ENCODE results near the gene C14orf119. TPM values are rescaled to one million over a fixed set of nuclear protein-coding genes. Genes with fewer than 3 reads are reported as not detected.
"Not testable (repeated sequence)": the region's sequence is repeated elsewhere in the genome, so short reads cannot be mapped to it uniquely, and the experiment has no call there.

The C14orf119 gene
- total RNA-seq, 6 experiments from 2014 or later, result 10.7 to 22.6 (median 14.1) TPM

- Histone ChIP-seq H3K27ac (no peak overlapping the region), H3K4me1 (peaks cover 0 to 7% (median 0%) of the 10 kb centered on the region in 4 donors), H3K27me3 (no peaks in the 10 kb centered on the region), H3K4me3 (no peak overlapping the region), H3K9me3 (no peaks in the 10 kb centered on the region), H3K36me3 (no peaks in the 10 kb centered on the region)
- DNase-seq, result no peak
- 68% methylated on average over 2 of the region's 6 CpGs for WGBS (ENCODE audit: insufficient coverage, low coverage, low lambda C conversion rate, missing lambda C conversion rate)
- intact Hi-C loops (cut with DNase I), result no loop called here
- TF ChIP-seq POLR2A (IDR thresholded peaks at IDR 0.05), result no peak
- no peak for TF ChIP-seq CTCF (IDR thresholded peaks at IDR 0.05)
- no peak for ATAC-seq
Measured at GRCh38 chr14:23104070-23104590, 8.8 kb downstream of the C14orf119 start.

- Histone ChIP-seq H3K36me3 (no peaks in the 10 kb centered on the region), H3K4me1 (peaks cover 0 to under 1% (median 0%) of the 10 kb centered on the region in 4 donors), H3K27ac (no peak within 1 kb of the TSS), H3K4me3 (no peak within 1 kb of the TSS), H3K27me3 (no peaks in the 10 kb centered on the region), H3K9me3 (no peaks in the 10 kb centered on the region)
- ATAC-seq, result no peak
- TF ChIP-seq POLR2A (IDR thresholded peaks at IDR 0.05) (no peak), CTCF (IDR thresholded peaks at IDR 0.05) (no peak)
- intact Hi-C loops (cut with DNase I), result no loop called here
- DNase-seq, result no peak
- 59% methylated on average over 9 of the region's 11 CpGs for WGBS (ENCODE audit: insufficient coverage, low coverage, low lambda C conversion rate, missing lambda C conversion rate)
Measured at GRCh38 chr14:23104591-23105347, 9.5 kb downstream of the C14orf119 start, which contains the start of gene CIROP. CIROP (minus strand) TSS chr14:23104989; CDS start chr14:23104920, 69 bp downstream.

- Histone ChIP-seq H3K9me3 (no peaks in the 10 kb centered on the region), H3K36me3 (no peaks in the 10 kb centered on the region), H3K4me1 (no peaks in the 10 kb centered on the region), H3K4me3 (no peak overlapping the region), H3K27ac (no peak overlapping the region), H3K27me3 (no peaks in the 10 kb centered on the region)
- WGBS (ENCODE audit: insufficient coverage, low coverage, low lambda C conversion rate, missing lambda C conversion rate), result 92% methylated on average over 2 of the region's 4 CpGs
- no peak for DNase-seq
- intact Hi-C loops (cut with DNase I), result no loop called here
- TF ChIP-seq CTCF (IDR thresholded peaks at IDR 0.05) (no peak), POLR2A (IDR thresholded peaks at IDR 0.05) (no peak)
- ATAC-seq, result no peak
Measured at GRCh38 chr14:23105348-23105824, 10.1 kb downstream of the C14orf119 start.

GRCh38 chr14:23106747-23107045 is 11.4 kb downstream of the C14orf119 start:
- ATAC-seq (no peak), DNase-seq (no peak)
- Histone ChIP-seq H3K4me3 (no peak overlapping the region), H3K27me3 (no peaks in the 10 kb centered on the region), H3K27ac (no peak overlapping the region), H3K4me1 (no peaks in the 10 kb centered on the region), H3K9me3 (no peaks in the 10 kb centered on the region), H3K36me3 (no peaks in the 10 kb centered on the region)
- TF ChIP-seq POLR2A (IDR thresholded peaks at IDR 0.05) (no peak), CTCF (IDR thresholded peaks at IDR 0.05) (no peak)
- intact Hi-C loops (cut with DNase I), result no loop called here

- DNase-seq; H3K27me3 ChIP-seq; H3K9me3 ChIP-seq; H3K27ac ChIP-seq; ATAC-seq; H3K36me3 ChIP-seq; H3K4me1 ChIP-seq; intact Hi-C loops (cut with DNase I); H3K4me3 ChIP-seq: not testable (repeated sequence)
- WGBS (ENCODE audit: insufficient coverage, low coverage, low lambda C conversion rate, missing lambda C conversion rate), result 71% methylated on average over 1 of the region's 5 CpGs
Measured at GRCh38 chr14:23107620-23108019, 12.3 kb downstream of the C14orf119 start.

- ATAC-seq; H3K27me3 ChIP-seq; DNase-seq; H3K27ac ChIP-seq; intact Hi-C loops (cut with DNase I); H3K9me3 ChIP-seq; H3K4me3 ChIP-seq; H3K36me3 ChIP-seq; H3K4me1 ChIP-seq: not testable (repeated sequence)
- WGBS (ENCODE audit: insufficient coverage, low coverage, low lambda C conversion rate, missing lambda C conversion rate), result 82% methylated on average over 7 of the region's 24 CpGs
Measured at GRCh38 chr14:23108169-23108568, 12.9 kb downstream of the C14orf119 start.
